Left lung (tissue), 10 donors: ENCODE measurements around the gene NUDT14. TPM values are rescaled to one million over a fixed set of nuclear protein-coding genes. Genes with fewer than 3 reads are reported as not detected.

ENCODE experiments used
- ATAC-seq: fragments of 200-7000 bp; cut with Tn5 transposase; one replicate; pipeline ENCODE4 v1.9.1; 2020; ENCODE audit warnings: moderate library complexity
- DNase-seq, 4 donors: peaks; one replicate each; pipeline ENCODE4 v3.0.0-alpha.2; 2013 to 2020
- H3K27ac ChIP-seq, 2 donors: fragments of 200-600 bp; sonication (generic) in 1 of 2; one replicate each; pipeline versions ENCODE4 v1.5.0 to v1.8.0; 2020 to 2021
- H3K27me3 ChIP-seq, 2 donors: fragments of 200-600 bp; sonication (generic) in 1 of 2; one replicate each; pipeline versions ENCODE4 v1.5.0 to v1.8.0; 2020 to 2021
- H3K36me3 ChIP-seq, 2 donors: fragments of 200-600 bp; sonication (generic) in 1 of 2; one replicate each; pipeline versions ENCODE4 v1.5.0 to v1.8.0; 2020 to 2021
- H3K4me1 ChIP-seq, 2 donors: fragments of 200-600 bp; one replicate each; pipeline ENCODE4 v1.8.0; 2021
- H3K4me3 ChIP-seq, 2 donors: fragments of 200-600 bp; sonication (generic) in 1 of 2; one replicate each; pipeline versions ENCODE4 v1.5.0 to v1.8.0; 2020 to 2021; ENCODE audit warnings: mild to moderate bottlenecking in 1 of 2
- H3K9me3 ChIP-seq, 2 donors: fragments of 200-600 bp; sonication (generic) in 1 of 2; one replicate each; pipeline versions ENCODE4 v1.5.0 to v1.8.0; 2020 to 2021
- CTCF ChIP-seq, 2 donors: fragments of 200-600 bp; sonication (generic) in 1 of 2; IDR thresholded peaks; one replicate each; pipeline versions ENCODE4 v1.5.0 to v1.8.0; 2021; ENCODE audit warnings: antibody characterized with exemption in 2 of 2
- intact Hi-C, 2 donors: fragments of 100-400 bp; cut with DNase I; formaldehyde crosslinking; loops; one replicate each; pipeline versions ENCODE4 v1.11.2 to v1.14.2; 2022
- polyA plus RNA-seq, 6 donors: library from polyadenylated mRNA; unstranded; fragments of 120-200 nt; gene quantifications; one replicate each; pipeline ENCODE4 v1.2.1, GENCODE V29; 2013; ENCODE audit not compliant: insufficient read length in 6 of 6
- total RNA-seq, 2 donors: library from RNA; stranded (reverse); fragmentation: NEBNext Ultra II Directional; extraction: Animal tissue kit (Norgen Biotek cat#: 25700); gene quantifications; one replicate each; pipeline ENCODE4 v1.2.1, GENCODE V29; 2021
- donor health status: DM: no; HTN: yes; CAD: no.
- donor health status: DM: no; HTN: no; CAD: no.

The NUDT14 gene
- total and polyA plus RNA-seq, 8 donors = 22.4 to 77.5 (median 34.7) TPM

GRCh38 chr14:105200074-105200473 is 19.0 kb upstream of the NUDT14 start:
- ATAC-seq (no peak), DNase-seq (no peak)
- H3K4me1 ChIP-seq = peaks cover 24 to 72% of the 10 kb centered on the region in 2 donors
- H3K9me3 ChIP-seq = no peaks in the 10 kb centered on the region
- no peaks in the 10 kb centered on the region for H3K36me3 ChIP-seq
- intact Hi-C loops = loop anchor here in 1 of 2 donors (5.0 kb wide), 2 partner anchors 82 to 152 kb away; no protein-coding TSS in a partner anchor
- H3K27ac ChIP-seq = no peak overlapping the region
- no peak for TF ChIP-seq CTCF (IDR thresholded peaks at IDR 0.05)
- H3K27me3 ChIP-seq = peaks cover 21 to 71% of the 10 kb centered on the region in 2 donors
- H3K4me3 ChIP-seq = no peak overlapping the region

GRCh38 chr14:105199093-105199492 is 18.0 kb upstream of the NUDT14 start:
- H3K9me3 ChIP-seq = no peaks in the 10 kb centered on the region
- intact Hi-C loops = no loop called here
- H3K4me3 ChIP-seq = no peak overlapping the region
- peak; percentile 4 for ATAC-seq
- H3K27me3 ChIP-seq = peaks cover 21 to 81% of the 10 kb centered on the region in 2 donors
- H3K27ac ChIP-seq = peak overlapping the region; percentile 53 to 81
- H3K4me1 ChIP-seq = peaks cover 16 to 82% of the 10 kb centered on the region in 2 donors
- no peaks in the 10 kb centered on the region for H3K36me3 ChIP-seq
- no peak for TF ChIP-seq CTCF (IDR thresholded peaks at IDR 0.05)
- DNase-seq = no peak

GRCh38 chr14:105198588-105198987 is 17.5 kb upstream of the NUDT14 start:
- DNase-seq (no peak), ATAC-seq (no peak)
- Histone ChIP-seq H3K27ac (peak overlapping the region; percentile 53 to 81), H3K4me3 (no peak overlapping the region), H3K9me3 (no peaks in the 10 kb centered on the region), H3K27me3 (peaks cover 21 to 86% of the 10 kb centered on the region in 2 donors), H3K36me3 (no peaks in the 10 kb centered on the region), H3K4me1 (peaks cover 19 to 86% of the 10 kb centered on the region in 2 donors)
- no peak for TF ChIP-seq CTCF (IDR thresholded peaks at IDR 0.05)
- intact Hi-C loops = no loop called here

- intact Hi-C loops = no loop called here
These were observed 16.1 kb upstream of the NUDT14 start for GRCh38 chr14:105197211-105197641.

More at GRCh38 chr14:105197211-105197641, 16.1 kb upstream of the NUDT14 start:
- Histone ChIP-seq H3K27me3 (peaks cover 21 to 97% of the 10 kb centered on the region in 2 donors), H3K4me1 (peaks cover 20 to 84% of the 10 kb centered on the region in 2 donors), H3K27ac (peak overlapping the region; percentile 73 to 81), H3K9me3 (no peaks in the 10 kb centered on the region), H3K36me3 (no peaks in the 10 kb centered on the region), H3K4me3 (no peak overlapping the region)
- no peak for TF ChIP-seq CTCF (IDR thresholded peaks at IDR 0.05)
- no peak for ATAC-seq
- DNase-seq = peak in 1 of 4 donors; percentile 55
